Activated CD4-positive, CD25-positive, alpha-beta regulatory T cell treated with anti-CD3 and anti-CD28 coated beads, Interleukin-2, amount 50 U/mL, for 24 hours (primary cell): ENCODE results near the gene SERPINA1.

Experiments used
- ATAC-seq, 2 donors: fragments of 150-1000 bp; cut with Tn5 transposase; one replicate each; pipeline ENCODE4 v1.10.0; 2021; ENCODE audit warnings: mild to moderate bottlenecking in 1 of 2, moderate library complexity in 1 of 2

Gene SERPINA1

GRCh38 chr14:94397289-94398181 is 9.1 kb upstream of the SERPINA1 start:
- ATAC-seq: no peak

GRCh38 chr14:94396628-94397225 is 8.3 kb upstream of the SERPINA1 start:
- ATAC-seq: no peak

GRCh38 chr14:94395888-94396574 is 7.6 kb upstream of the SERPINA1 start:
- no peak for ATAC-seq

GRCh38 chr14:94395282-94395887 is 7.0 kb upstream of the SERPINA1 start:
- no peak for ATAC-seq

GRCh38 chr14:94394581-94395207 is 6.3 kb upstream of the SERPINA1 start:
- ATAC-seq: peak in 1 of 2 donors; percentile 19

GRCh38 chr14:94394025-94394493 is 5.7 kb upstream of the SERPINA1 start:
- no peak for ATAC-seq

GRCh38 chr14:94393474-94393873 is 5.1 kb upstream of the SERPINA1 start:
- ATAC-seq: no peak

GRCh38 chr14:94392510-94392935 is 4.1 kb upstream of the SERPINA1 start:
- peak; percentile 27 to 47 for ATAC-seq

GRCh38 chr14:94391281-94391975 is 3.0 kb upstream of the SERPINA1 start:
- ATAC-seq: no peak

GRCh38 chr14:94390372-94391086 is 2.1 kb upstream of the SERPINA1 start:
- no peak for ATAC-seq

- no peak for ATAC-seq
Observed at GRCh38 chr14:94389731-94390371, 1.4 kb upstream of the SERPINA1 start.

GRCh38 chr14:94389104-94389469 is 685 bp upstream of the SERPINA1 start:
- no peak for ATAC-seq

GRCh38 chr14:94388027-94388383 is 397 bp downstream of the SERPINA1 start:
- ATAC-seq: no peak

- no peak for ATAC-seq
Observed at GRCh38 chr14:94387051-94388026, 1.1 kb downstream of the SERPINA1 start.

- no peak for ATAC-seq
Observed at GRCh38 chr14:94386085-94387031, 2.0 kb downstream of the SERPINA1 start.

- no peak for ATAC-seq
Observed at GRCh38 chr14:94385553-94386057, 2.8 kb downstream of the SERPINA1 start.

- ATAC-seq: no peak
Observed at GRCh38 chr14:94384342-94384741, 4.1 kb downstream of the SERPINA1 start.

- no peak for ATAC-seq
Observed at GRCh38 chr14:94383777-94384176, 4.6 kb downstream of the SERPINA1 start.
